Ishikawa (cell line): ENCODE results near the gene IL1B.

Source experiments
- CREB1 ChIP-seq: IDR thresholded peaks from 2 replicates; pipeline ENCODE4 v1.6.1; 2012; ENCODE audit warnings: low read depth
- EGR1 ChIP-seq: IDR thresholded peaks from 2 replicates; pipeline ENCODE4 v1.6.1; 2012
- EP300 ChIP-seq: IDR thresholded peaks from 2 replicates; pipeline ENCODE4 v1.6.1; 2012; ENCODE audit warnings: borderline replicate concordance
- FOXM1 ChIP-seq: IDR thresholded peaks from 2 replicates; pipeline ENCODE4 v1.6.1; 2012; ENCODE audit warnings: low read depth, borderline replicate concordance
- RAD21 ChIP-seq: IDR thresholded peaks from 2 replicates; pipeline ENCODE4 v1.6.1; 2012; ENCODE audit warnings: low read depth
- TAF1 ChIP-seq: IDR thresholded peaks from 2 replicates; pipeline ENCODE4 v1.6.1; 2012; ENCODE audit warnings: low read depth, mild to moderate bottlenecking
- TEAD4 ChIP-seq: IDR thresholded peaks from 2 replicates; pipeline ENCODE4 v1.6.1; 2012
- YY1 ChIP-seq: IDR thresholded peaks from 2 replicates; pipeline ENCODE4 v1.6.1; 2012; ENCODE audit warnings: low read depth
- TF ChIP-seq, protein P1 (sequence below): IDR thresholded peaks from 2 replicates; pipeline ENCODE4 v1.6.1; 2012
- TF ChIP-seq, protein P2 (sequence below): IDR thresholded peaks from 2 replicates; pipeline ENCODE4 v1.6.1; 2012

GRCh38 chr2:112886291-112886690 is 49.7 kb upstream of the IL1B start:
- TF ChIP-seq, protein P1, sequence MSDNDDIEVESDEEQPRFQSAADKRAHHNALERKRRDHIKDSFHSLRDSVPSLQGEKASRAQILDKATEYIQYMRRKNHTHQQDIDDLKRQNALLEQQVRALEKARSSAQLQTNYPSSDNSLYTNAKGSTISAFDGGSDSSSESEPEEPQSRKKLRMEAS, result no peak
- TF ChIP-seq, protein P2, sequence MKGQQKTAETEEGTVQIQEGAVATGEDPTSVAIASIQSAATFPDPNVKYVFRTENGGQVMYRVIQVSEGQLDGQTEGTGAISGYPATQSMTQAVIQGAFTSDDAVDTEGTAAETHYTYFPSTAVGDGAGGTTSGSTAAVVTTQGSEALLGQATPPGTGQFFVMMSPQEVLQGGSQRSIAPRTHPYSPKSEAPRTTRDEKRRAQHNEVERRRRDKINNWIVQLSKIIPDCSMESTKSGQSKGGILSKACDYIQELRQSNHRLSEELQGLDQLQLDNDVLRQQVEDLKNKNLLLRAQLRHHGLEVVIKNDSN, result no peak
- TF ChIP-seq TEAD4 (no peak), TAF1 (no peak), EP300 (no peak), FOXM1 (no peak), RAD21 (no peak), EGR1 (no peak), YY1 (no peak), CREB1 (no peak)
